K562 (cell line): ENCODE results near the gene TCF4. TPM values are rescaled to one million over a fixed set of nuclear protein-coding genes. Genes with fewer than 3 reads are reported as not detected.

Source experiments
- ATAC-seq: fragments of 200-7000 bp; cut with Tn5 transposase; 3 replicates; pipeline ENCODE4 v1.9.1; 2020; ENCODE audit warnings: moderate library complexity
- BruUV-seq: library from RNA; stranded (reverse); fragments of 400-500 nt; replicated peaks from 2 replicates; lab custom pipeline; 2021; lab: Mats Ljungman, UMichigan
- CTCF ChIA-PET: fragments of 300-600 bp; formaldehyde crosslinking; extraction: SDS; loops from one replicate; lab custom pipeline; 2021; ENCODE audit warnings: low intra/inter-chr PET ratio; lab: Yijun Ruan, JAX
- POLR2A ChIA-PET: fragments of 300-600, 350-650 bp; sonication (Branson Sonifier 250); formaldehyde crosslinking; extraction: SDS; loops from one replicate; lab custom pipeline; 2021; ENCODE audit warnings: antibody characterized with exemption, inconsistent platforms; lab: Yijun Ruan, JAX
- DNase-seq, 4 experiments: peaks; one replicate each; pipeline versions ENCODE4 v3.0.0 to v3.0.0-alpha.2; 2011 to 2018; ENCODE audit warnings: low spot score in 3 of 4, mixed read lengths in 3 of 4; ENCODE audit errors: extremely low read depth in 1 of 4
- FAIRE-seq: peaks from 2 replicates; lab custom pipeline; 2011; peaks lifted over from hg19 to GRCh38; lab: Jason Lieb, UNC
- H2AFZ ChIP-seq: 2 replicates; pipeline ENCODE4 v1.6.0; 2011; ENCODE audit warnings: low read depth, low read length, control low read depth, inconsistent platforms
- H3K27ac ChIP-seq: fragments of 200-600 bp; 3 replicates; pipeline ENCODE4 v1.8.0; 2011; ENCODE audit warnings: low read depth, mild to moderate bottlenecking, control low read depth, inconsistent platforms, low read length, moderate library complexity, mixed read lengths; ENCODE audit errors: extremely low read depth
- H3K27me3 ChIP-seq, 2 experiments: fragments of 300-600 bp in 1 of 2; 2 replicates in 1 of 2; 3 replicates in 1 of 2; pipeline versions ENCODE4 v1.6.0 to v1.8.0; 2011; ENCODE audit warnings: inconsistent platforms in 2 of 2, low read length in 2 of 2, mild to moderate bottlenecking in 1 of 2, mixed read lengths in 1 of 2, moderate library complexity in 1 of 2; ENCODE audit not compliant: control insufficient read depth in 2 of 2, insufficient read depth in 2 of 2
- H3K36me3 ChIP-seq: fragments of 300-600 bp; 3 replicates; pipeline ENCODE4 v1.8.0; 2011; ENCODE audit warnings: mild to moderate bottlenecking, low read length, inconsistent platforms; ENCODE audit not compliant: control insufficient read depth, insufficient read depth
- H3K4me1 ChIP-seq, 2 experiments: fragments of 200-600 bp in 1 of 2; replicated peaks in 1 of 2; 2 replicates in 1 of 2; 3 replicates in 1 of 2; pipeline versions ENCODE4 v1.5.1 to v1.8.0; 2011; ENCODE audit warnings: inconsistent platforms in 2 of 2, low read length in 2 of 2, mild to moderate bottlenecking in 1 of 2, mixed read lengths in 1 of 2, moderate library complexity in 1 of 2; ENCODE audit not compliant: control insufficient read depth in 2 of 2, insufficient read depth in 2 of 2
- H3K4me2 ChIP-seq: 2 replicates; pipeline ENCODE4 v1.6.1; 2011; ENCODE audit warnings: low read length, control low read depth, inconsistent platforms, mixed read lengths; ENCODE audit not compliant: insufficient read depth
- H3K4me3 ChIP-seq: fragments of 200-600 bp; sonication (generic), shearing (Covaris generic); 2 replicates; pipeline ENCODE4 v1.5.1; 2016; ENCODE audit warnings: control low read depth, inconsistent platforms
- H3K79me2 ChIP-seq: fragments of 200-600 bp; 3 replicates; pipeline ENCODE4 v1.8.0; 2011; ENCODE audit warnings: low read length, inconsistent platforms; ENCODE audit not compliant: control insufficient read depth, insufficient read depth
- H3K9ac ChIP-seq, 2 experiments: 2 replicates each; pipeline versions ENCODE4 v1.6.0 to v1.6.1; 2011; ENCODE audit warnings: low read depth in 2 of 2, low read length in 2 of 2, control low read depth in 1 of 2, inconsistent platforms in 1 of 2, mild to moderate bottlenecking in 1 of 2, mixed read lengths in 1 of 2; ENCODE audit not compliant: insufficient read depth in 1 of 2
- H3K9me1 ChIP-seq: one replicate; pipeline ENCODE4 v1.6.0; 2011; ENCODE audit warnings: inconsistent platforms, mild to moderate bottlenecking, low read length, moderate library complexity; ENCODE audit not compliant: control insufficient read depth, insufficient read depth
- H3K9me3 ChIP-seq: replicated peaks from 2 replicates; pipeline ENCODE4 v1.5.1; 2011; ENCODE audit warnings: low read depth, low read length, inconsistent platforms; ENCODE audit not compliant: control insufficient read depth, insufficient read depth
- H4K20me1 ChIP-seq: replicated peaks from 2 replicates; pipeline ENCODE4 v1.6.1; 2011; ENCODE audit warnings: low read length, inconsistent platforms, mixed read lengths; ENCODE audit not compliant: control insufficient read depth, insufficient read depth
- HDAC1 ChIP-seq, 2 experiments: fragments of 450-650 bp; IDR thresholded peaks; 2 replicates each; pipeline ENCODE4 v1.6.1; 2016 to 2017; ENCODE audit warnings: inconsistent platforms in 1 of 2, mild to moderate bottlenecking in 1 of 2, moderate library complexity in 1 of 2
- KDM5B ChIP-seq: fragments of 200-600 bp; sonication (generic); IDR thresholded peaks from 2 replicates; pipeline ENCODE4 v1.6.1; 2012; ENCODE audit warnings: low read depth, mild to moderate bottlenecking, moderate library complexity, low read length, control low read depth, inconsistent platforms; ENCODE audit not compliant: insufficient replicate concordance
- MIER1 ChIP-seq: fragments of 450-650 bp; IDR thresholded peaks from 2 replicates; pipeline ENCODE4 v1.6.1; 2016; ENCODE audit warnings: antibody characterized with exemption, mild to moderate bottlenecking, low read depth
- NELFE ChIP-seq: IDR thresholded peaks from 2 replicates; pipeline ENCODE4 v1.6.1; 2011; ENCODE audit warnings: mild to moderate bottlenecking; ENCODE audit not compliant: insufficient read depth, insufficient read length
- SAP30 ChIP-seq: fragments of 200-600 bp; sonication (generic); IDR thresholded peaks from 2 replicates; pipeline ENCODE4 v1.6.1; 2012; ENCODE audit warnings: borderline replicate concordance, low read depth, mild to moderate bottlenecking, moderate library complexity, low read length, control low read depth, inconsistent platforms; ENCODE audit not compliant: insufficient read depth, poor library complexity, severe bottlenecking
- SIN3A ChIP-seq, 2 experiments: fragments of 150-350 bp in 1 of 2; IDR thresholded peaks; 2 replicates each; pipeline ENCODE4 v1.6.1; 2011 to 2016; ENCODE audit warnings: borderline replicate concordance in 2 of 2, low read depth in 2 of 2, low read length in 2 of 2, mild to moderate bottlenecking in 2 of 2, moderate library complexity in 2 of 2; ENCODE audit not compliant: control insufficient read depth in 1 of 2
- SMAD1 ChIP-seq: fragments of 150-350 bp; IDR thresholded peaks from 2 replicates; pipeline ENCODE4 v1.6.1; 2014; ENCODE audit warnings: low read length, low read depth; ENCODE audit not compliant: partially characterized antibody
- SUPT5H ChIP-seq: fragments of 450-650 bp; IDR thresholded peaks from 2 replicates; pipeline ENCODE4 v1.6.1; 2016
- ZFP36 ChIP-seq: fragments of 150-350 bp; IDR thresholded peaks from 2 replicates; pipeline ENCODE4 v1.6.1; 2018; ENCODE audit warnings: low read length, low read depth; ENCODE audit not compliant: partially characterized antibody
- ZNF174 ChIP-seq: fragments of 250-450 bp; sonication (Bioruptor Pico); IDR thresholded peaks from 2 replicates; pipeline ENCODE4 v1.4.0; 2020; ENCODE audit warnings: mild to moderate bottlenecking
- WGBS: fragments of 100-300 bp; shearing (Covaris generic); methylation state at CpG from one replicate; pipeline ENCODE4 v1.1.6; 2016; ENCODE audit warnings: low coverage, mixed read lengths; ENCODE audit not compliant: insufficient coverage; ENCODE audit errors: missing lambda C conversion rate; 5-methylcytosine and 5-hydroxymethylcytosine counted together
- in situ Hi-C: fragments of 300-500 bp; cut with MboI; formaldehyde crosslinking; loops from 4 replicates; pipeline ENCODE4 v1.15.0; 2018; ENCODE audit warnings: inconsistent platforms, mixed read lengths
- intact Hi-C: fragments of 100-400 bp; cut with micrococcal nuclease; formaldehyde crosslinking; loops from 2 replicates; pipeline ENCODE4 v1.14.2; 2022
- polyA plus RNA-seq, 8 experiments: library from polyadenylated mRNA; depleted of rRNA in 4 of 8; stranded (reverse) in 5 of 8; unstranded in 3 of 8; fragments of >200 nt; fragmentation: Nextera tagmentation in 2 of 8; fragmentation: Illumina TruSeq in 1 of 8; extraction: Ambion mirVana in 2 of 8; extraction: Trizol in 1 of 8; gene quantifications; 2 replicates each; pipeline versions ENCODE4 v1.2.1 to v1.2.3, GENCODE V29; 2011 to 2014; ENCODE audit warnings: inconsistent platforms in 1 of 8, missing spikeins in 1 of 8
- total RNA-seq, 7 experiments: library from RNA; depleted of rRNA in 6 of 7; stranded (reverse); fragments of >200 nt in 6 of 7; fragmentation: Illumina TruSeq in 2 of 7; extraction: Trizol in 2 of 7; gene quantifications; 2 replicates each; pipeline versions ENCODE4 v1.2.1 to v1.2.3, GENCODE V29; 2011 to 2021; ENCODE audit warnings: low replicate concordance in 1 of 7
- TF ChIP-seq, protein P1 (sequence below): fragments of 450-650 bp; IDR thresholded peaks from 2 replicates; pipeline ENCODE4 v1.6.1; 2017; ENCODE audit warnings: mild to moderate bottlenecking, moderate library complexity
- TF ChIP-seq, protein P2 (sequence below): fragments of 450-650 bp; formaldehyde crosslinking; IDR thresholded peaks from 2 replicates; pipeline ENCODE4 v1.4.0; 2020; ENCODE audit warnings: mild to moderate bottlenecking, moderate library complexity

The TCF4 gene
- total and polyA plus RNA-seq, 9 of the 15 experiments (the other 6 are each of a cell fraction or from before 2014, with no cell fraction given): 4.8 to 24.7 (median 15.2) TPM

DNA sequence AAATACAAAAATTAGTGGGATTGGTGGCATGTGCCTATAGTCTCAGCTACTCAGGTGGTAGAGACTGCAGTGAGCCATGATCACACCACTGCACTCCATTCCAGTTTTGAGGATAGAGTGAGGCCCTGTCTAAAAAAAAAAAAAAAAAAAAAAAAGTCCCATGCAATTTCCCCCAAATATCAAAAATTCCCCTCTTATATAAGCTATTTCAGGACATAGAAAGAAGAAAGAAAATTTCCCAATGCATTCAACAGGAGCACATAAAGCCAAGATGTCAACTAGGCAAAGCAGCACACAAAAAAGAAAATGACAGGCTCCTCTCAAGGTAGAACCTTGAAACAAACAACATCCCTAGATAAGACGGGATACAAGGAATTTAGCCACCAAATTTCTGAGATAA, 213.3 kb downstream of the TCF4 start:
- Histone ChIP-seq H3K9me3 (no peaks in the 10 kb centered on the region), H3K9ac (no peak overlapping the region), H3K4me3 (no peak overlapping the region), H4K20me1 (no peaks in the 10 kb centered on the region), H3K27me3 (no peaks in the 10 kb centered on the region), H3K36me3 (no peaks in the 10 kb centered on the region), H3K4me1 (no peaks in the 10 kb centered on the region), H2AFZ (no peak overlapping the region), H3K9me1 (no peaks in the 10 kb centered on the region), H3K4me2 (no peak overlapping the region), H3K79me2 (no peaks in the 10 kb centered on the region), H3K27ac (no peak overlapping the region)
- ChIA-PET POLR2A (no interaction called here), CTCF (no interaction called here)
- no TSS peak for BruUV-seq
- 100% methylated on average over 1 of the region's 1 CpG for WGBS
- FAIRE-seq (no peak), DNase-seq (no peak), ATAC-seq (no peak)
- TF ChIP-seq, protein P1, sequence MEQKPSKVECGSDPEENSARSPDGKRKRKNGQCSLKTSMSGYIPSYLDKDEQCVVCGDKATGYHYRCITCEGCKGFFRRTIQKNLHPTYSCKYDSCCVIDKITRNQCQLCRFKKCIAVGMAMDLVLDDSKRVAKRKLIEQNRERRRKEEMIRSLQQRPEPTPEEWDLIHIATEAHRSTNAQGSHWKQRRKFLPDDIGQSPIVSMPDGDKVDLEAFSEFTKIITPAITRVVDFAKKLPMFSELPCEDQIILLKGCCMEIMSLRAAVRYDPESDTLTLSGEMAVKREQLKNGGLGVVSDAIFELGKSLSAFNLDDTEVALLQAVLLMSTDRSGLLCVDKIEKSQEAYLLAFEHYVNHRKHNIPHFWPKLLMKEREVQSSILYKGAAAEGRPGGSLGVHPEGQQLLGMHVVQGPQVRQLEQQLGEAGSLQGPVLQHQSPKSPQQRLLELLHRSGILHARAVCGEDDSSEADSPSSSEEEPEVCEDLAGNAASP: no peak
- TF ChIP-seq ZNF174 (CRISPR knock-in tag): no peak
- no peak for TF ChIP-seq ZFP36
- no peak for TF ChIP-seq HDAC1 (IDR thresholded peaks at IDR 0.05)
- TF ChIP-seq KDM5B: no peak
- TF ChIP-seq SMAD1: no peak
- no peak for TF ChIP-seq SUPT5H
- no peak for TF ChIP-seq NELFE
- TF ChIP-seq SIN3A (IDR thresholded peaks at IDR 0.05; ENCODE audit: borderline replicate concordance in 2 of 2, control insufficient read depth in 1 of 2, low read depth in 2 of 2, low read length in 2 of 2): no peak
- no peak for TF ChIP-seq MIER1
- no peak for TF ChIP-seq SAP30
- TF ChIP-seq, protein P2, sequence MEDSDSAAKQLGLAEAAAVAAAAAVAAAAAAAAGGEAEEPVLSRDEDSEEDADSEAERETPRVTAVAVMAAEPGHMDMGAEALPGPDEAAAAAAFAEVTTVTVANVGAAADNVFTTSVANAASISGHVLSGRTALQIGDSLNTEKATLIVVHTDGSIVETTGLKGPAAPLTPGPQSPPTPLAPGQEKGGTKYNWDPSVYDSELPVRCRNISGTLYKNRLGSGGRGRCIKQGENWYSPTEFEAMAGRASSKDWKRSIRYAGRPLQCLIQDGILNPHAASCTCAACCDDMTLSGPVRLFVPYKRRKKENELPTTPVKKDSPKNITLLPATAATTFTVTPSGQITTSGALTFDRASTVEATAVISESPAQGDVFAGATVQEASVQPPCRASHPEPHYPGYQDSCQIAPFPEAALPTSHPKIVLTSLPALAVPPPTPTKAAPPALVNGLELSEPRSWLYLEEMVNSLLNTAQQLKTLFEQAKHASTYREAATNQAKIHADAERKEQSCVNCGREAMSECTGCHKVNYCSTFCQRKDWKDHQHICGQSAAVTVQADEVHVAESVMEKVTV (CRISPR knock-in tag): no peak
- in situ Hi-C loops: no loop called here
- intact Hi-C loops: no loop called here
